ENCODE data around the gene PALM2AKAP2.

PALM2AKAP2 gene

DNA sequence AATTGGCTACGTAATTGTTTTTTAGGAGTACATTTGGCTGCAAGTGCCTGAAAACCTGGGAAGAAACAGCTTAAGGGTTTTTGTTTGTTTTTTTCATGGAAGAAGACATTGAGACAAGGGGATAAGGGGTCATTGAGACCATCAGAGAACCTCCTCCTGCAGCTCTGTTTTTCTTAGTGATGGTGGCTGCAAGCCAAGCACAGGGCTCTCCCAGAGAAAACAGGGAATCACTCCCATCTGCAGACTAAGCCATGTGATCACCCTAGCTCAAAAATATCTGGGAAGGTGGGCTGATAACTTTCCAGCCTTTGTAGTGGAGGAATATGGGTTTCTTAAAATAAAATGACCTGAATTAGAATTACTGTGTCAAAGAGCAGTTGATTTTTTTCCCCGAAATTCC is 25.1 kb downstream of the PALM2AKAP2 start:
- no peaks in the 10 kb centered on the region for H3K27me3 ChIP-seq (ENCODE audit: insufficient read depth, poor library complexity, severe bottlenecking)
- DNase-seq (ENCODE audit: low spot score) (no peak), ATAC-seq (ENCODE audit: low read depth) (no peak)
- H3K4me1 ChIP-seq (ENCODE audit: insufficient read depth, poor library complexity, severe bottlenecking), result peaks cover under 1% of the 10 kb centered on the region
- H3K36me3 ChIP-seq (ENCODE audit: low read depth), result no peaks in the 10 kb centered on the region
- no peak overlapping the region for H3K27ac ChIP-seq (ENCODE audit: poor library complexity, severe bottlenecking)
- H3K9me3 ChIP-seq (ENCODE audit: severe bottlenecking), result no peaks in the 10 kb centered on the region
- H3K4me3 ChIP-seq (ENCODE audit: severe bottlenecking), result no peak overlapping the region
- TF ChIP-seq, protein P1, sequence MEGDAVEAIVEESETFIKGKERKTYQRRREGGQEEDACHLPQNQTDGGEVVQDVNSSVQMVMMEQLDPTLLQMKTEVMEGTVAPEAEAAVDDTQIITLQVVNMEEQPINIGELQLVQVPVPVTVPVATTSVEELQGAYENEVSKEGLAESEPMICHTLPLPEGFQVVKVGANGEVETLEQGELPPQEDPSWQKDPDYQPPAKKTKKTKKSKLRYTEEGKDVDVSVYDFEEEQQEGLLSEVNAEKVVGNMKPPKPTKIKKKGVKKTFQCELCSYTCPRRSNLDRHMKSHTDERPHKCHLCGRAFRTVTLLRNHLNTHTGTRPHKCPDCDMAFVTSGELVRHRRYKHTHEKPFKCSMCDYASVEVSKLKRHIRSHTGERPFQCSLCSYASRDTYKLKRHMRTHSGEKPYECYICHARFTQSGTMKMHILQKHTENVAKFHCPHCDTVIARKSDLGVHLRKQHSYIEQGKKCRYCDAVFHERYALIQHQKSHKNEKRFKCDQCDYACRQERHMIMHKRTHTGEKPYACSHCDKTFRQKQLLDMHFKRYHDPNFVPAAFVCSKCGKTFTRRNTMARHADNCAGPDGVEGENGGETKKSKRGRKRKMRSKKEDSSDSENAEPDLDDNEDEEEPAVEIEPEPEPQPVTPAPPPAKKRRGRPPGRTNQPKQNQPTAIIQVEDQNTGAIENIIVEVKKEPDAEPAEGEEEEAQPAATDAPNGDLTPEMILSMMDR (IDR thresholded peaks at IDR 0.05; ENCODE audit: poor library complexity, severe bottlenecking), result no peak

GRCh38 chr9:109806506-109807115 is 26.6 kb downstream of the PALM2AKAP2 start:
- Histone ChIP-seq H3K27me3 (ENCODE audit: insufficient read depth, poor library complexity, severe bottlenecking) (no peaks in the 10 kb centered on the region), H3K9me3 (ENCODE audit: severe bottlenecking) (no peaks in the 10 kb centered on the region), H3K27ac (ENCODE audit: poor library complexity, severe bottlenecking) (no peak overlapping the region), H3K4me3 (ENCODE audit: severe bottlenecking) (no peak overlapping the region), H3K4me1 (ENCODE audit: insufficient read depth, poor library complexity, severe bottlenecking) (no peaks in the 10 kb centered on the region), H3K36me3 (ENCODE audit: low read depth) (no peaks in the 10 kb centered on the region)
- TF ChIP-seq, protein P1 (IDR thresholded peaks at IDR 0.05; ENCODE audit: poor library complexity, severe bottlenecking), result no peak
- no peak for ATAC-seq (ENCODE audit: low read depth)
- no peak for DNase-seq (ENCODE audit: low spot score)

DNA sequence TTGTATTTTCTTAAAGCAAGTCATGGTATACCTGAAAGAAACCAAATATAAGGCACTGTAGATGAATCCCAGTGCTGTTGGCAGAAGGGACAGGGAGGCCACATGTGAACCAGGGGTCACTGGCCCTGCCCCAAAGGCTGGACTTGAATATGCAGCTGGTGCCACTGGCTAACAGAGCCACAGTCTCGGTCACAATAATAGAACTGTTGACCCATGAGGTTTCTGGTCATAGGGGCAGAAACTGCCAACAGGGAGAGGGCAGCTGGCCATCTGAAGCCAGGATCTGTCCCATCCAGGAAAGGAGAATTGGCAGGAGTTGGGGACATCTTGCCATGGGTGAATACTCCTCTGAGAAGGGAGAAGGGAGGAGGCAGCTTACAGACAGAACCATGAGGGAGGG is 31.9 kb downstream of the PALM2AKAP2 start:
- H3K9me3 ChIP-seq (ENCODE audit: severe bottlenecking), result no peaks in the 10 kb centered on the region
- TF ChIP-seq, protein P1 (IDR thresholded peaks at IDR 0.05; ENCODE audit: poor library complexity, severe bottlenecking), result no peak
- H3K36me3 ChIP-seq (ENCODE audit: low read depth), result no peaks in the 10 kb centered on the region
- H3K27ac ChIP-seq (ENCODE audit: poor library complexity, severe bottlenecking), result no peak overlapping the region
- H3K27me3 ChIP-seq (ENCODE audit: insufficient read depth, poor library complexity, severe bottlenecking), result no peaks in the 10 kb centered on the region
- ATAC-seq (ENCODE audit: low read depth) (no peak), DNase-seq (ENCODE audit: low spot score) (no peak)
- no peak overlapping the region for H3K4me3 ChIP-seq (ENCODE audit: severe bottlenecking)
- peaks cover 22% of the 10 kb centered on the region for H3K4me1 ChIP-seq (ENCODE audit: insufficient read depth, poor library complexity, severe bottlenecking)

DNA sequence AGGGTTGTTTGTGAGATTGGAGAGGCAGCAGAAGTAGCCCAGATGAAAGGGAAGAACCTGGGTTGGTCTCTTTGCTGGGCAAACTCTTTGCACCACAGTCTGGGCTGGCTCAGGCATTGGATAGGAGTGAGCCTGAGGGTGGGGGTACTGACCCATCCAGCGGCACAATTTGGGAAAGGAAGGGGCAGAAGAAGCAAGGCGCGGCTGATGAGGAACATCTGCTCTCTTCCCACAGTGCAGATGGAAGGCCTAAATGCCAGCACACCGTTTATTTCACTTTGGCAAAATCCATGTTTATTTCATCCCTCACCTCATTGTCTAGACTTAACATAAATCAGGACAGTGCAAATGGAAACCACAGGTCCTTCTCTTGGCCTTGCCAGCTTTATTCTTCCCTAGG is 32.3 kb downstream of the PALM2AKAP2 start:
- Histone ChIP-seq H3K4me1 (ENCODE audit: insufficient read depth, poor library complexity, severe bottlenecking) (peaks cover 26% of the 10 kb centered on the region), H3K4me3 (ENCODE audit: severe bottlenecking) (no peak overlapping the region), H3K27ac (ENCODE audit: poor library complexity, severe bottlenecking) (no peak overlapping the region), H3K9me3 (ENCODE audit: severe bottlenecking) (no peaks in the 10 kb centered on the region), H3K27me3 (ENCODE audit: insufficient read depth, poor library complexity, severe bottlenecking) (no peaks in the 10 kb centered on the region), H3K36me3 (ENCODE audit: low read depth) (no peaks in the 10 kb centered on the region)
- DNase-seq (ENCODE audit: low spot score) (no peak), ATAC-seq (ENCODE audit: low read depth) (no peak)
- TF ChIP-seq, protein P1 (IDR thresholded peaks at IDR 0.05; ENCODE audit: poor library complexity, severe bottlenecking), result no peak

GRCh38 chr9:109812818-109813281 is 32.9 kb downstream of the PALM2AKAP2 start:
- Histone ChIP-seq H3K27ac (ENCODE audit: poor library complexity, severe bottlenecking) (no peak overlapping the region), H3K36me3 (ENCODE audit: low read depth) (no peaks in the 10 kb centered on the region), H3K27me3 (ENCODE audit: insufficient read depth, poor library complexity, severe bottlenecking) (no peaks in the 10 kb centered on the region), H3K4me1 (ENCODE audit: insufficient read depth, poor library complexity, severe bottlenecking) (peaks cover 31% of the 10 kb centered on the region), H3K9me3 (ENCODE audit: severe bottlenecking) (no peaks in the 10 kb centered on the region), H3K4me3 (ENCODE audit: severe bottlenecking) (no peak overlapping the region)
- TF ChIP-seq, protein P1 (IDR thresholded peaks at IDR 0.05; ENCODE audit: poor library complexity, severe bottlenecking), result no peak
- no peak for ATAC-seq (ENCODE audit: low read depth)
- no peak for DNase-seq (ENCODE audit: low spot score)

Measured in RWPE2 (cell line).